ENCODE data around the gene EPHB1. TPM values are rescaled to one million over a fixed set of nuclear protein-coding genes. Genes with fewer than 3 reads are reported as not detected.

EPHB1 gene
- total RNA-seq, 1 experiment from 2014 or later: 0.86 TPM

DNA sequence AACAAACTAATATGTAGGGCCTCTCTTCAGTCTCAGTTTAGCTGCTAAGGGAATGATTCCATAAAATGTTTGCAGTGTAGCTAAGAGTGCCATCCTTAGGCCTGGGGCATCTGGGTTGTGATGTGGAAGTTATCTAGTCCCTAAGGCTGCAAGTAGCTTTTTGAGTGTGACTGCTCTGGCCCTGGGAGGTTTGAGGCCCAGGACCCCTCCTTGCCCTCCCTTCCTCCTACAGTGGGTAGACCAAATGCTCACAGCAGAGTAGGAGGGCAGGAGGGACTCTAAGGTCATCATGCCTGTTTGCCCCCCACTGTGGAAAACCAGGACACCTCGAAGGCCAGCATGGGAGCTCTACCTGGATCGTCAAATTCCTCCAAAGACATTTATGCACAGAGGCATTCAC lies 115.0 kb downstream of the EPHB1 start:
- CTCF ChIA-PET: no interaction called here
- RAD21 ChIA-PET (ENCODE audit: low non-redundant PET in 1 of 2, low total read pairs in 2 of 2, uncharacterized antibody in 2 of 2, unreplicated experiment in 2 of 2): no interaction called here
- BruUV-seq (replicated peaks): no TSS peak

More for the DNA sequence above, 115.0 kb downstream of the EPHB1 start:
- Histone ChIP-seq H3K9me3 (ENCODE audit: control insufficient read depth in 1 of 2, insufficient read depth in 1 of 2, low read depth in 1 of 2, low read length in 2 of 2) (no peaks in the 10 kb centered on the region), H3K4me1 (ENCODE audit: control insufficient read depth in 1 of 2, insufficient read depth in 2 of 2, low read length in 2 of 2) (no peaks in the 10 kb centered on the region), H3K9me2 (ENCODE audit: insufficient read depth) (no peaks in the 10 kb centered on the region), H2AFZ (ENCODE audit: low read depth, low read length, poor library complexity, severe bottlenecking) (no peak overlapping the region), H3K4me3 (replicated peaks in 1 of 2; ENCODE audit: low read depth in 1 of 2, low read length in 2 of 2) (no peak overlapping the region), H3K4me2 (ENCODE audit: low read length) (no peak overlapping the region), H3K27me3 (ENCODE audit: insufficient read depth, low read length) (peaks cover 14% of the 10 kb centered on the region), H3K27ac (ENCODE audit: low read depth, low read length) (no peak overlapping the region), H3K79me2 (ENCODE audit: insufficient read depth, low read length) (no peaks in the 10 kb centered on the region), H3K36me3 (ENCODE audit: control insufficient read depth in 1 of 2, insufficient read depth in 2 of 2, low read length in 2 of 2) (no peaks in the 10 kb centered on the region), H3K9ac (ENCODE audit: low read length) (no peak overlapping the region), H4K20me1 (ENCODE audit: insufficient read depth) (no peaks in the 10 kb centered on the region)
- ATAC-seq: no peak
- POLR2A ChIA-PET: no interaction called here
- DNase-seq (ENCODE audit: low read depth, low spot score): no peak
- intact Hi-C loops (cut with micrococcal nuclease): no loop called here
- TF ChIP-seq ZFX (IDR thresholded peaks at IDR 0.05) (no peak), ELF1 (IDR thresholded peaks at IDR 0.05; ENCODE audit: borderline replicate concordance, low read depth) (no peak), CBX3 (IDR thresholded peaks at IDR 0.05; ENCODE audit: low read depth) (no peak), YY1 (IDR thresholded peaks at IDR 0.05; ENCODE audit: extremely low read depth, insufficient replicate concordance, low read depth, low read length) (no peak), ZNF274 (IDR thresholded peaks at IDR 0.05; ENCODE audit: low read depth, low read length) (no peak), EZH2 (IDR thresholded peaks at IDR 0.05) (no peak), SP1 (IDR thresholded peaks at IDR 0.05; ENCODE audit: low read depth) (no peak), TCF7L2 (IDR thresholded peaks at IDR 0.05; ENCODE audit: borderline replicate concordance, extremely low read depth, insufficient read depth, insufficient read length) (no peak), POLR2A (IDR thresholded peaks at IDR 0.05; ENCODE audit: borderline replicate concordance, extremely low read depth, insufficient read depth, insufficient read length) (no peak), CEBPB (IDR thresholded peaks at IDR 0.05; ENCODE audit: low read depth) (no peak), SRF (IDR thresholded peaks at IDR 0.05; ENCODE audit: low read depth) (no peak)
- TF ChIP-seq, protein P1, sequence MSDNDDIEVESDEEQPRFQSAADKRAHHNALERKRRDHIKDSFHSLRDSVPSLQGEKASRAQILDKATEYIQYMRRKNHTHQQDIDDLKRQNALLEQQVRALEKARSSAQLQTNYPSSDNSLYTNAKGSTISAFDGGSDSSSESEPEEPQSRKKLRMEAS (IDR thresholded peaks at IDR 0.05): no peak
- TF ChIP-seq, protein P2, sequence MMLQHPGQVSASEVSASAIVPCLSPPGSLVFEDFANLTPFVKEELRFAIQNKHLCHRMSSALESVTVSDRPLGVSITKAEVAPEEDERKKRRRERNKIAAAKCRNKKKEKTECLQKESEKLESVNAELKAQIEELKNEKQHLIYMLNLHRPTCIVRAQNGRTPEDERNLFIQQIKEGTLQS (IDR thresholded peaks at IDR 0.05): no peak
- TF ChIP-seq, protein P3, sequence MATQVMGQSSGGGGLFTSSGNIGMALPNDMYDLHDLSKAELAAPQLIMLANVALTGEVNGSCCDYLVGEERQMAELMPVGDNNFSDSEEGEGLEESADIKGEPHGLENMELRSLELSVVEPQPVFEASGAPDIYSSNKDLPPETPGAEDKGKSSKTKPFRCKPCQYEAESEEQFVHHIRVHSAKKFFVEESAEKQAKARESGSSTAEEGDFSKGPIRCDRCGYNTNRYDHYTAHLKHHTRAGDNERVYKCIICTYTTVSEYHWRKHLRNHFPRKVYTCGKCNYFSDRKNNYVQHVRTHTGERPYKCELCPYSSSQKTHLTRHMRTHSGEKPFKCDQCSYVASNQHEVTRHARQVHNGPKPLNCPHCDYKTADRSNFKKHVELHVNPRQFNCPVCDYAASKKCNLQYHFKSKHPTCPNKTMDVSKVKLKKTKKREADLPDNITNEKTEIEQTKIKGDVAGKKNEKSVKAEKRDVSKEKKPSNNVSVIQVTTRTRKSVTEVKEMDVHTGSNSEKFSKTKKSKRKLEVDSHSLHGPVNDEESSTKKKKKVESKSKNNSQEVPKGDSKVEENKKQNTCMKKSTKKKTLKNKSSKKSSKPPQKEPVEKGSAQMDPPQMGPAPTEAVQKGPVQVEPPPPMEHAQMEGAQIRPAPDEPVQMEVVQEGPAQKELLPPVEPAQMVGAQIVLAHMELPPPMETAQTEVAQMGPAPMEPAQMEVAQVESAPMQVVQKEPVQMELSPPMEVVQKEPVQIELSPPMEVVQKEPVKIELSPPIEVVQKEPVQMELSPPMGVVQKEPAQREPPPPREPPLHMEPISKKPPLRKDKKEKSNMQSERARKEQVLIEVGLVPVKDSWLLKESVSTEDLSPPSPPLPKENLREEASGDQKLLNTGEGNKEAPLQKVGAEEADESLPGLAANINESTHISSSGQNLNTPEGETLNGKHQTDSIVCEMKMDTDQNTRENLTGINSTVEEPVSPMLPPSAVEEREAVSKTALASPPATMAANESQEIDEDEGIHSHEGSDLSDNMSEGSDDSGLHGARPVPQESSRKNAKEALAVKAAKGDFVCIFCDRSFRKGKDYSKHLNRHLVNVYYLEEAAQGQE (IDR thresholded peaks at IDR 0.05; ENCODE audit: low read depth): no peak

Measured in HCT116 (cell line).